Measurements from ENCODE around the gene SLC5A6.

GRCh38 chr2:27211241-27211942, 676 bp downstream of the SLC5A6 start:
- TF ChIP-seq, protein P1, sequence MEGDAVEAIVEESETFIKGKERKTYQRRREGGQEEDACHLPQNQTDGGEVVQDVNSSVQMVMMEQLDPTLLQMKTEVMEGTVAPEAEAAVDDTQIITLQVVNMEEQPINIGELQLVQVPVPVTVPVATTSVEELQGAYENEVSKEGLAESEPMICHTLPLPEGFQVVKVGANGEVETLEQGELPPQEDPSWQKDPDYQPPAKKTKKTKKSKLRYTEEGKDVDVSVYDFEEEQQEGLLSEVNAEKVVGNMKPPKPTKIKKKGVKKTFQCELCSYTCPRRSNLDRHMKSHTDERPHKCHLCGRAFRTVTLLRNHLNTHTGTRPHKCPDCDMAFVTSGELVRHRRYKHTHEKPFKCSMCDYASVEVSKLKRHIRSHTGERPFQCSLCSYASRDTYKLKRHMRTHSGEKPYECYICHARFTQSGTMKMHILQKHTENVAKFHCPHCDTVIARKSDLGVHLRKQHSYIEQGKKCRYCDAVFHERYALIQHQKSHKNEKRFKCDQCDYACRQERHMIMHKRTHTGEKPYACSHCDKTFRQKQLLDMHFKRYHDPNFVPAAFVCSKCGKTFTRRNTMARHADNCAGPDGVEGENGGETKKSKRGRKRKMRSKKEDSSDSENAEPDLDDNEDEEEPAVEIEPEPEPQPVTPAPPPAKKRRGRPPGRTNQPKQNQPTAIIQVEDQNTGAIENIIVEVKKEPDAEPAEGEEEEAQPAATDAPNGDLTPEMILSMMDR (IDR thresholded peaks at IDR 0.05; ENCODE audit: low read depth, low read length), result no peak
- TF ChIP-seq POLR2A (IDR thresholded peaks at IDR 0.05; ENCODE audit: extremely low read depth, insufficient read length), result no peak
- no peak; the same call in 1 of the 2 replicates for TF ChIP-seq MYC (IDR thresholded peaks at IDR 0.05; ENCODE audit: low read depth, low read length)

All from NB4 (cell line).